NK-92 (cell line): Measurements from ENCODE around the gene NPPB.

ENCODE experiments used
- DNase-seq: peaks from one replicate; lab custom pipeline; 2025; ENCODE audit not compliant: unreplicated experiment; lab: John Stamatoyannopoulos, UW

NPPB gene

DNA sequence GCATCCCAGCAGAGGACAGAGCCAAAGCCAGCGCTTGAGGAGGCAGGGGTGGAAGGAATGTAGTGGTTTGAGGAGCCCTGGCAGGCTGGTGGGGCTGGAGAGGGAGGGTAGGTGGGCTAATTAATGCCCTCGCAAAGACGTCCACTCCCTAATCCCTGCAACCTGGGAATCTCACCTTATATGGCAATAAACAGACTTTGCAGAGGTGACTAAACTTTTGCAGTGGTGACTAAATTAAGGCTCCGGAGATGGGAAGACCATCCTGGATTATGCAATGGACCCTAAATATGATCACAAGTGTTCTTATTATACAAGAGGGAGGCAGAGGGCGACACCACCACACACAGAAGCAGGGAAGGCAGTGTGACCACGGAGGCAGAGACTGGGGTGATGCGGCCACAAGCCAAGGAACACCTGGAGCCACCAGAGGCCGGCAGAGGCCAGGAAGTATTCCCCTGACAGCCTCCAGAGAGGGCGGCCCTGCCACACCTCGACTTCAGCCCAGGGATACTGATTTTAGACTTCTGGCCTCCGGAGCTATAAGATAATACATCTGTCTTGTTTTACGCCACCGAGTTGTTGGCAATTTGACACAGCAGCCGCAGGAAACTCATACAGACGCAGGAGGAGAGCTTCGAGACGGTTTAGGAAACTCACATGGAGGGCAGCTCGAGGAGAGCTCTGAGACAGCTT lies 23.1 kb upstream of the NPPB start:
- DNase-seq: no peak

DNA sequence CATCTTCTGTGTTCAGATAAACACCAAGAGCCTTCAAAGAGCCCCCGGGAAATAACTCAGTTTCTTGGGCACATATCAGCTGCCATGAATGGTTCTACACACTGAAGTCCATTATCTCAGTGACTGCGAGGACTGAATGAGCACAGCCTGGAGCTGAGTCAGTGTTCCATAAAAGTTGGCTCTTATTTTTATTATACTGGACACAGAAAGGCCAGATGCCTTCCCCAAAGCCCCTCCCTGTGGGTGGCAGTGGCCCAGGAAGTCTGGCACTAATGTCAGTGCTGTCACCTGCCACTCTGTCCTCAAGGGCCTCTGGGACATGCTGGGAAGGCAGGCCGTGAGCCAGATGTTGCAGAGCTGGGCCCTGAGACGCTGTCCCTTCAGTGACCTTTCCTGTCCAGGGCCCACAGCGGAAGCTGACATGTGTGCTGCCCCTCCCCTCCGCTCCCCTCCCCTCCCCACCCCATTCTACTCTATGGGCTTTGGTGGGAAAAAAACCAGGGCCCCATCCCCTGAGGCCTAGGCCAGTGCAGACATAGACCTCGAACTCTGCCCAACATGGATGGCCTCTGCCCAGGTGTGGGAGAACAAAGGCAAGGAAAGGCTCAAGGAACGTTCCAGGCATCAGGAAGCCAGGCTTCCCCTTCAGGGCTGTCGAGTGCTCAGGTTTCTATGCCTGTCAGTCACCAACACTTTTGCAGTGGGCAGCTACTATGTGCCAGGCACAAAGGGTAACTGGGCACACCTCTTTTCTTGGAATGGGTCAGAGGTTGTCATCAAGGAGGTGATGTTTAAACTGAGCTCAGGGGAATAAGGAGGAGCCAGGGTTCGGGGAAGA lies 22.4 kb upstream of the NPPB start:
- no peak for DNase-seq

DNA sequence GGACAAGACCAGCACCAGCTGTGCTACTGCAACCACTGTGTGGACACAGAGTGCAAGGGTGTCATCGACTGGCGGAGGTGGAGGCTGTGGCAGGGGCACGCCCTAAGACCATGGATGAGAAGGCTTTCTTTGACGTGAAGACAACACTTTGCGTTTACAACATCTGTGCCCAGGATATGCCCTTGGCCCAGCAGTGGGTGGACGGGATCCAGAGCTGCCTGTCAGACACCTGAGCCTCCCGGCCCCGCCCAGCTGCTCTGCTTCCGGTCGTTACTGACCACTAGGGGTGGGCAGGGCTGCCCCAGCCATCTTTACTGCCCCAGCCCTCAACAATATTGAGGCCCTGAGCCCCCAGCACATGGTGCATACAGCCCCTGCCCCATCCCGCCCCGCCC lies 21.4 kb upstream of the NPPB start:
- no peak for DNase-seq

DNA sequence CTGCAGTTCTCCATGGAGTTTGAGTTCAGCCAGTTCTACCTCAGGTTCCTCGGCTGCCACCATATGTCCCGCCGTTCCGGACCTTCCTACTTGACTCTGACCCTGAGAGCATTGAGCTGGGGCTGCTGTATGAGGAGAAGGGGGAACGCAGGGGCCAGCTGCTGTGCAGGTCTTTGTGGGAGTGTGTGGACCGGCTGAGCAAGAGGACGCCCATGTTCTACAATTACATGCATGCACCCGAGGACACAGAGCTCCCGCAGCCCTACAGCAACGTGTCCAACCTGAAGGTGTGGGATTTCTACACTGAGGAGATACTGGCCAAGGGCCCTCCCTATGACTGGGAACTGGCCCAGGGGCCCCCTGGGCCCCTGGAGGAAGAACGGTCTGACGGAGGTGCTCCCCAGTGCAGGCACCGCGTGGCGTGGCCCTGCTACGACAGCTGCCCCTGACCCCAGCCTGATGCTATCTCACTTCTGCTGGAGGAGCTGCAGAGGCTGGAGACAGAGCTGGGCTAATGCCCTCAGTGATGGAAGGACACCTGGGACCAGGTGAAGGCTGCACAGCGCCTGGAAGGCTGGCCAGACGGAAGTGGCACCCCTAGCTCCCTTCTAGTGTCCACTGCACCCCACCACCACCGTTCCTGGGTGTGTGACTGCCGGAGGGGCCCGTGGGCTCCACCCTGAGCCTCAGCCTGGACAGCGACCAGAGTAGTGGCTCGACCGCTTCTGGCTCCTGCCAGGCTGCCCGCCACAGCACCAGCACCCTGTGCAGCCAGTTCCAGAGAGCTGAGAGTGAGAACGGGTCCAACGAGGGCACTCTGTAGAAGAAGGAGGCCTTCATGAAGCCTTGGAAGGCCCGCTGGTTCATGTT lies 20.8 kb upstream of the NPPB start:
- DNase-seq: no peak

DNA sequence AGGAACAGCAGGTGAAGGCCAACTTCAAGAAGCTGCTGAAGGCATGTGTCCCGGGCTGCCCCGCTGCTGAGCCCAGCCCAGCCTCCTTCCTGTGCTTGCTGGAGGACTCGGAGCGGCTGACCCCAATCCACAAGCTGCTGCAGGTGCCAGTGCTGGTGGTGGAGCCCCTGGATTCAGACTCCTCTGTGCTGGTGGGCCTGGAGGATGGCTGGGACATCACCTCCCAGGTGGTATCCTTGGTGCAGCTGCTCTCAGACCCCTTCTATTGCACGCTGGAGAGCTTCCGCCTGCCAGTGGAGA lies 20.1 kb upstream of the NPPB start:
- DNase-seq: no peak

DNA sequence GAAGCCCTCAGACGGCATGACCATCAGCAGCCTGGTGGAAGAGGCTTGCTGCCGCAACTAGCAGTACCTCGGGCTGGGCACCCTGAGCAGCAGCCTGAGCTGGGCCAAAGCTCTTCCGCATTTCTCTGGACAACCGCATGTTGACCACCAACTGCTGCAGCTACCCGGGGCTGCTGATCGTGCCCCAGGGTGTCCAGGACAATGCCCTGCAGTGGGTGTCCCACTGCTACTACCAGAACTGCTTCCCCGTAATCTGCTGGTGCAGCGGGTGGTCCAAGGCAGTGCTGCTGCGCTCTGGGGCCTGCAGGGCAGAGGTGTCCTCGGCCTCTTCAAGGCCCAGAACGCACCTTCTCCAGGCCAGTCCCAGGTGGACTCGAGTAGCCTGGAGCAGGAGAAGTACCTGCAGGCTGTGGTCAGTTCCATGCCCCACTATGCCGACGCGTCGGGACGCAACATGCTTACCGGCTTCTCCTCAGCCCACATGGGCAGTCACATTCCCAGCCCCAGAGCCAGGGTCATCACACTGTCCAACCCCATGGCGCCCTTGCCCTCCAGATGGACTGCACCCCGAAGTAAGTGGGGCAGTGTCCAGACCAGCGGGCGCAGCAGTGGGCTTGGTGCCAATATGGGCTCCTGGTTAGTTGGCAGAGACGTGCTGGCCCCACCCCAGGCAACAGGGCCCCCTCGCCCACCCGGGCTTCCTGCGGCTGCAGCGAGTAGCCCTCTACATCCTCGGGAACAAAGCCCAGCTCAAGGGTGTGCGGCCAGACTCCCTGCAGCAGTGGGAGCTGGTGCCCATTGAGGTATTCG lies 19.5 kb upstream of the NPPB start:
- no peak for DNase-seq

DNA sequence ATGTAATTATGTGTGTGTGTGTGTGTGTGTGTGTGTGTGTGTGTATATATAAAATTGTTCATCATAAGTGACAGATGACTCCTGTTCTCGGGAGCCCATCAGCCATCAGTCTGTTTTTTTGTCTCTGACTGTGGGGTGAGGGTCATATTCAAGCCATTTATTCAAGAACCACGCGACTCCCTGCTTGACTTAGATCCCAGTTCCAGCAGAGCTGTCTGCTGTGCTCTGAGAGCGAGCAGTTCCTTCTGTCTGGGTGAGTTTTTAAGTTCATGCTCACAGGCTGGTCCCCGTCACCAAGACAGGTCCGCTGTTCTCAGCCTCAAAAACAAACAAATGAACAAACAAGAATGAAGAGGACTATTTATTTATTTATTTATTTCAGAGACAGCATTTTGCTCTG lies 18.3 kb upstream of the NPPB start:
- no peak for DNase-seq

DNA sequence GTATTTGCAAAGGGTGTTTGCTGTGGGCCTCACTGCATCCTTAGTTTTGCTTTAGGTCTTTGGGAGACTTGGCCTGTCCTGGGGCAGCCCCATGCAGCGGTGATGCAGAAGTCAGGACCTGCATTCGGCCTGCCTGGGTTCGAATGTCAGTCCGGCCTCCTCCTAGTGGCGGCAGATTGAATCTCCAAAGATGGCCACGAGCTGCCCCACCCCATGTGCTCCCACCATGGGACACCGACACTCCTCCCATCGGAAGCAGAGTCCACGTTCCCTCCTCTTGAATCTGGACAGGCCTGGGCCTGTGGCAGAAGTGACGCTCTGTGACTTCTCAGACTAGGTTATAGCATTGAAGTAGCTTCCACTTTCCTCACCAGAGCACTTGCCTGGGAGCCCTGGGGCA lies 16.3 kb upstream of the NPPB start:
- no peak for DNase-seq

DNA sequence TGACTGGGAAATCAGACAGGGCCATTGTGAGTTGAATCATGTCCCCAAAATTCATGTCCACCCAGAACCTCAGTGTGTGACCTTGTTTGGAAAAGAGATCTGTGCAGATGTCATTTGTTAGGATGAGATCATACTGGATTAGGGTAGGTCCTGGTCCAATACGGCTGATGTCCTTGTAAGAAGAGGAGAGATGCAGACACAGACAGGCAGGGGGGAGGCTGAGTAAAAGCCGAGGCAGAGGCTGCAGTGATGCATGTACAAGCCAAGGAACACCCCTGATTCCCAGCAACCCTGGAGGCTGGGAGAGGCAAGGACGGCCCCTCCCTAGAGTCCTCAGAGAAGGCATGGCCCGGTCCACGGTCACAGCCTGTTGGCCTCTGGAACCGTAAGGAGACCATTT lies 15.9 kb upstream of the NPPB start:
- no peak for DNase-seq

DNA sequence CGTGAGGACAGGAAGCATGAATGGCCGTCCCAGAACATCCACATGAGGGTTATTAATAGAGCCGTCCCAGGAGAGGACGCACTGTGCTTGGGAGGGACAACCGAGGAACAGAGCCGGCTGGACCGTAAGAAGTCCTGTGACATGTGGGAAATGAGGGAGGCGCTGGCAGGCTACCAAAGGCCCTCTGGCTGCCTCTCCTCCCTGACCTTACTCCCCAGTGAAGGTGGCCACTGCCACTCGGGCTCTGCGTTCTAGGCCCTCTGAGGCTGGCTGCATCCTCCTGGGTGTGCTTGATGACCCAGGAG lies 15.5 kb upstream of the NPPB start:
- no peak for DNase-seq

DNA sequence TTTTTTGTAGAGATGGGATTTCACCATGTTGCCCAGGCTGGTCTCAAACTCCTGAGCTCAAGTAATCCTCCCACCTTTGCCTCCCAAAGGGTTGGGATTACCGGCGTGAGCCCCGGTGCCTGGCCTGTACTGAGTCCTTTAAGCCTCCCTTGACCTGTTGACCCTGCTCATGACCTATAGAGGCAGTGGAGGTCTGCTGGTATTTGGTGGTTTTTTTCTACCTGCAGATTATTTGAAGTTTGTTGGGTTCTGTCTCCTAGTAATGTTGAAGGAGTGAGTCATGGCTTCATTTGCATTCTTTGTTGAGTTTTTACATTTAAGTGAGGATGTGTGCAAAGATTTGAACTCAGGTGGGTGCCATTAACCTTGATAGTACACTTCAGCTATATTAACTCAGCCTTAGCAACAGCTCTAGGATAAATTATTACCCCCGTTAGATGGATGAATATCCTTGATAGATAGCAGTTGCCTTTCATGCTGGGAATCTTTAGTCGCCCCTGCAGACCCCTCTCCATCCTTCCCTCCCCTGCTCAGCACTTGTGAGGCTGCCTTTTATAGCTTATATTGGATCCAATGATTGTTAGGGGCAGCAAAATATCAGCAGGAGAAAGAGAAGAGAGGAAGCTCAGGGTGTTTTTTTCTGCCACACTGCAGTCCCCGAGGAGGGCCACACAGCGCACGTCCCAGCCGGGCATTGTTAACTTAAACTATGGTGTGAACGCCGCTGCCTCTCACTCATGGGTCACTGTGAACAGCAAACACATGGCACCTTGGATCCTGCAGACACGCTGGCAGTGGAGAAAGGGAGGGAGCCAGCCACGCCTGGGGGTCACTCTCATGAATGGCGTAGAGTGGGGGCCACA lies 14.9 kb upstream of the NPPB start:
- DNase-seq: no peak

DNA sequence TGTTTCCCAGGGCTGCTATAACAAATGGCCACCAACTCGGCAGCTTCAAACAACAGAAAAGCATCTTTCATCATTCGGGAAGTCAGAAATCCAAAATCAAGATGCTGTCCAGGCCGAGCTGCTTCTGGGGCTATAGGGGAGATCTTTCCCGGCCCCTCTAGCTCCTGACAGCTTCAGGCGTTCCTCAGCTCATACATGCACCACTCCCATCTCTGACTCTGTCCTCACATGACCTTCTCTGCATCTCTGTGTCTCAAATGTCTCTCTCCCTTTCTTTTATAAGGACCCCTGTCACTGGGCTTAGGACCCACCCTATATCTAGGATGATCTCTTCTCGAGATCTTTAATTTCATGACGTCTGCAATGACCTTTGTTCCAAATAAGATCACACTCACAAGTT lies 13.8 kb upstream of the NPPB start:
- DNase-seq: no peak

DNA sequence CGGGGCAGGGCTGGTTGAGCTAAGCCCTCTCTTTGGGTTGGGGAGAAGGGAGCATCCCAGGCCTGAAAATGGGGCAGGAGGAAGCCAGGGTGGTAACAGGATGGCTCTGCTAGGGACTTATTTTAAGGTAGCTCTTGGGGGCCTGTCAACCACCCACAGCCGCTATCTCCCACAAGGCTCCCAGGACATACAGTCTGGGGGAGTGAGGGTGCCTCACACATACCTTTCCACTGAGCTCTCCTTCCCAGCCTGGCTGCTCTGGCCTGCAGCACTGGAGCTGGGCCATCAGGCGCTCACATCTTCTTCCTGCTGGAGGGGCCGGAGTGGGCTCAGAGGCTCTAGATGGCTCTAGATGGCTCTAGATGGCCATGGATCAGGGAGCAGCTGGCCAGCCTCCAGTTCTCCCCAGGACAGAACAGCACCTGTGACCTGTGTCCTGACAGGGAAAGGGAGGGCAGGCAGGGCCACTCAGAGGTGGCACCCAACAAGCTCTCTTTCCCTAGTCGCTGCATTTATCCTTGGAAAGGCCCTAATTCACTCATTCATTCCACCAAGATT lies 11.0 kb upstream of the NPPB start:
- no peak for DNase-seq

DNA sequence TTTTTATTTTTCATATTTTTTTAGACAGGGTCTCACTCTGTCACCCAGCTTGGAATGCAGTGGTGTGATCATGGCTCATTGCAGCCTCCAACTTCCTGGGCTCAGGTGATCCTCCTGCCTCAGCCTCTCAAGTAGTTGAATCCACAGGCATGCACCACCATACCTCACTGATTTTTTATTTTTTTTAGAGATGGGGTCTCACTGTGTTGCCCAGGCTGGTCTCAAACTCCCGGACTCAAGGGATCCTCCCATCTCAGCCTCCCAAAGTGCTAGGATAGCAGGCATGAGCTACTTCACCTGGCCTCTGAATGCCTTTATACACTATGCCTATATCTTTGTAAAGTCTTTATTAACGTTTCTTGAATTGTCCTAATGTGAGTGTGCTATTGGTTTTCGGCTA lies 10.4 kb upstream of the NPPB start:
- DNase-seq: no peak

DNA sequence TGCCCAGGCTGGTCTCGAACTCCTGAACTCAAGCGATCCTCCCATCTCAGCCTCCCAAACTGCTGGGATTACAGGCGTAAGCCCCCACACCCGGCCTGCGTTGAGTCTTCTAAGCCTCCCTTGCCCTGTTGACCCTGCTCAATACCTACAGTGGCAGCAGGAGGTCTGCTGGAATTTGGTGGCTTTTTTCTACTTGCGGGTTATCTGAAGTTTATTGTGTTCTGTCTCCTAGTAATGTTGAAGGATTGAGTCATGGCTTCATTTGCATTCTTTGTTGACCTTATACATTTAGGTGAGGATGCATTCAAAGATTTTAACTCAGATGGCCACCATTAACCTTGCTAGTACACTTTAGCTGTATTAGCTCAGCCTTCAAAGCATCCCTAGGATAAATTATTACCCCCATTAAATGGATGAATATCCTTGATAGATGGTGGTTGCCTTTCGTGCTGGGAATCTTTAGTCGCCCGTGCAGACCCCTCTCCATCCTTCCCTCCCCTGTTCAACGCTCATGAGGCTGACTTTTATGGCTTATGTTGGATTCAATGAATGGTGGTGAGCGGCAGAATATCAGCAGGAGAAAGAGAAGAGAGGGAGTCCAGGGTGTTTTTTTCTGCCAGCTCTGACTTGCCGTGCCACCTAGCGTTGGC lies 9.7 kb upstream of the NPPB start:
- no peak for DNase-seq

DNA sequence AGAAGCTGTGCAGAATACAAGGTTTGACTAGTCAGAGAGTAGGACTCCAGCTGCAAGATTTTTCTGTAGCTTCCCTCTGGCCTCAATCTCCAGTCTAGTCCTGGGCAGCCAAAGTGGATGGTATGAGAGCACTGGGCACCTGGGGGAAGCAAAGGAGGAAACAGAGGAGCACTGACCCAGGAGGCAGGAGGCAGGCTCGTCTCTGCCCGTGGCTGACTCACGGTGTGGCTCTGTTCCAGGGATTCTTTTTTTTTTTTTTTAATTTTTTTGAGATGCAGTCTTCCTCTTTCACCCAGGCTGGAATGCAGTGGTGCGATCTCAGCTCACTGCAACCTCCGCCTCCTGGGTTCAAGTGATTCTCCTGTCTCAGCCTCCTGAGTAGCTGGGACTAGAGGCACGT lies 4.1 kb upstream of the NPPB start:
- DNase-seq: no peak

DNA sequence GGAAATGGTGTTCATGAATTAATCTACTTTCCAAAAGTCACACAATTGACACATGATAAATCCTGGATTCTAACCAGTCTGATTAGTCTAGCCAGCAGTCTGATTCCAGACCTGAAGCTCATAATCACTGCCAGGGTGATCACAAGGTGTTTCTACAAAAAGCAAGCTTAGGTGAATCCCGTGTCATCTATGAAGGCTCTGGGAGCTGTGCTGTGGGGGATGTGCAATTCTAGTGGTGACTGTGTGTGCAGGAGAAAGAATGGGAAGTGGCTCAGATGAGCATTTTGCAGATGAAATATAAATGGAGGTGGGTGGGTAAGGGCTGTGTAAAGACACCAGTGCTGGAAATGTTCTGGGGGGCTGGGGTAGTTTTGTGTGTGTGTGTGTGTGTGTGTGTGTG lies 1.8 kb upstream of the NPPB start:
- DNase-seq: no peak

DNA sequence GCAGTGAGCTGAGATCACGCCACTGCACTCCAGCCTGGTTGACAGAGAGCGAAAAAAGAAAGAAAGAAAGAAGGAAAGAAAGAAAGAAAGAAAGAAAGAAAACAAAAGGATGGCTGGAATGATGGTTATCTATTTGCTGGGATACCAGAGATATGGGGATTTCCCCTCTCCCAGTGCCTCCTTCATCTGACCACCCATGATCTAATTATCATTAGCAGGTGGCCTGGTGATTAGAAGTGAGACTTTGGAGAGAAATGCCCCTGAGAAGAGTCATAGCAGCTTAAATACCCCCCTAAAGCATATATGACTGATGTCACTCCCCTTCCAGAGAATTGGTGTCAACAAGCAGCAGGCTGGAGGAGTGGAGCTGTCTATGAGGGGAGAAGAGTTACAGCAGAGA lies 1.3 kb upstream of the NPPB start:
- DNase-seq: no peak

DNA sequence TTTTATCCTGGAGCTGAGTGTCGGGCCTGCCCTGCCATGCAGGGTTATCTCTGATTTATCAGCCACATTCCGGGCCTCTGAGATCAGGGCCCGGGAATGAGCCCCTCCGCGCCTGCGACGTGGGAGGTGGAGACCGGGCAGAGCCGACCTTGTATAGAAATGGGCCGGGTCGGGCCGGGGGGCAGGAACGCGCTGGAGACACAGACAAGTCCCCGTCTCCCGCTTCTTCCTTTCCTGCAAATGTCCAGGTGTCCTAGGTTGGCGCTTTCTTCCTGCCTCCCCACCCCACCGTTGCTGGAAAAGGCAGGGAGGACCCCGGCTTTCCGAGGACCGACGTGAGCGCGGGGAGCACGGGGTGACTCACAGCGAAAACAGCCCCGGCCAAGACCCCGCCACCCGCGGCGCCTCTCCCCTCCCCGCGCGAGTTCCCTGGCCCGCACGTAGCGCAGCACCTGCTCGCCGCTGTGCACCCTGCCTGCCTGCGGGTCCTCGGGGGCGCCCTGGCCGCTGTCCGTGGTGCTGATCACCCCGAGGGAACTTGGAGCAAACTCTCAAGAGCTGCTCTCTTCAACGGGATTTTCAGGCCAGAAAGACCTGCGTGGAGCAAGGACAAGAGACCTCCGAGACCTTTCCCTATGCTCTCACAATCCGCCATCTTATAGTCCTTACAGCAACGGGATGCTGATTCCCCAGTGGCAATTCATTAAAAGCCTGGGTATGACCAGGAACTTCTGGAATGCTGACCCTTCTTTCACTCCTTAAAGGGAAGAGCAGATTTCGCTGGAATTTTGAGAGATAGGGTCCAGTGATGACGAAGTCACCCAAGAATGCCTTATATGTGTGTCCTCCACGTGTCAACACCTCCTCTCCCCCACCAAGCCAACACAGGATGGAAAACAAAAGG lies 475 bp upstream of the NPPB start:
- DNase-seq: no peak
